Activated CD4-positive, alpha-beta T cell treated with anti-CD3 and anti-CD28 coated beads, Interleukin-2, Interleukin-6, amounts not matched to agents 100 ng/mL and 50 ng/mL, durations not matched to agents 16 hours and 8 hours (primary cell): ENCODE results near the gene ADAMTS20.
"Not testable (repeated sequence)": the region's sequence is repeated elsewhere in the genome, so short reads cannot be mapped to it uniquely, and the experiment has no call there.

Experiments used
- DNase-seq: peaks from one replicate; pipeline ENCODE4 v3.0.0-alpha.2; 2020

The ADAMTS20 gene, protein sequence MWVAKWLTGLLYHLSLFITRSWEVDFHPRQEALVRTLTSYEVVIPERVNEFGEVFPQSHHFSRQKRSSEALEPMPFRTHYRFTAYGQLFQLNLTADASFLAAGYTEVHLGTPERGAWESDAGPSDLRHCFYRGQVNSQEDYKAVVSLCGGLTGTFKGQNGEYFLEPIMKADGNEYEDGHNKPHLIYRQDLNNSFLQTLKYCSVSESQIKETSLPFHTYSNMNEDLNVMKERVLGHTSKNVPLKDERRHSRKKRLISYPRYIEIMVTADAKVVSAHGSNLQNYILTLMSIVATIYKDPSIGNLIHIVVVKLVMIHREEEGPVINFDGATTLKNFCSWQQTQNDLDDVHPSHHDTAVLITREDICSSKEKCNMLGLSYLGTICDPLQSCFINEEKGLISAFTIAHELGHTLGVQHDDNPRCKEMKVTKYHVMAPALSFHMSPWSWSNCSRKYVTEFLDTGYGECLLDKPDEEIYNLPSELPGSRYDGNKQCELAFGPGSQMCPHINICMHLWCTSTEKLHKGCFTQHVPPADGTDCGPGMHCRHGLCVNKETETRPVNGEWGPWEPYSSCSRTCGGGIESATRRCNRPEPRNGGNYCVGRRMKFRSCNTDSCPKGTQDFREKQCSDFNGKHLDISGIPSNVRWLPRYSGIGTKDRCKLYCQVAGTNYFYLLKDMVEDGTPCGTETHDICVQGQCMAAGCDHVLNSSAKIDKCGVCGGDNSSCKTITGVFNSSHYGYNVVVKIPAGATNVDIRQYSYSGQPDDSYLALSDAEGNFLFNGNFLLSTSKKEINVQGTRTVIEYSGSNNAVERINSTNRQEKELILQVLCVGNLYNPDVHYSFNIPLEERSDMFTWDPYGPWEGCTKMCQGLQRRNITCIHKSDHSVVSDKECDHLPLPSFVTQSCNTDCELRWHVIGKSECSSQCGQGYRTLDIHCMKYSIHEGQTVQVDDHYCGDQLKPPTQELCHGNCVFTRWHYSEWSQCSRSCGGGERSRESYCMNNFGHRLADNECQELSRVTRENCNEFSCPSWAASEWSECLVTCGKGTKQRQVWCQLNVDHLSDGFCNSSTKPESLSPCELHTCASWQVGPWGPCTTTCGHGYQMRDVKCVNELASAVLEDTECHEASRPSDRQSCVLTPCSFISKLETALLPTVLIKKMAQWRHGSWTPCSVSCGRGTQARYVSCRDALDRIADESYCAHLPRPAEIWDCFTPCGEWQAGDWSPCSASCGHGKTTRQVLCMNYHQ (N-terminal part only)

DNA sequence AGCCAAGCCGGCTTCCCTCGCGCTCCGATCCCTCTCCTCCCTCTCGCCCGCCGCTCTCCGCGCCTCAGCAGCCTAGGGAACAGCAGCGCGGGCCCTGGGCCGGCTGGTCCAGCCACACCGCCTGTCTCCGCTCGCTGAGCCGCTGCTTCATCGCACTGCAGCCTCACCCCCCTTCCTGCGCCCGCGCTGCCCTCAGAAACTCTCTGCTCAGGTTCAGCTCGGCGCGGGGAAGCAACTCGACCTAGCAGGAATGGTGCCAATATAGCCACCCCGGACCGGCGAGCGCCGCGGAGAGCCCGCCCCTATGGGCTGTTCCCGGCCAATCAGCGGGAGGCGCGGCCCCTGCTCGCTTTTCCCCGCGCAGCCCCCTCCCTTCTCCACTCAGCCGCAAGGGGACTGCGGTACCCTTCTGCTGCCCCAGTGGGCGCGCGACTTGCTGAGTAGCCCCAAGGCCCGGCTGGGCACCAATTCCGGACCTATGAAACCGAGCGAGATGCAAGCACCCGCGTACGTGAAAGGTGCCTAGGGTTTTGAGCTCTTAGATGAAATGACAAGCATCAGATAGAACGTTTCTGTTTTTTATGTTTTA lies at the start of gene ADAMTS20:
ADAMTS20 (minus strand) TSS at position 233 of the 589 bp plus-strand sequence. CDS start 282 bp downstream, outside the sequence.
- DNase-seq: no peak

DNA sequence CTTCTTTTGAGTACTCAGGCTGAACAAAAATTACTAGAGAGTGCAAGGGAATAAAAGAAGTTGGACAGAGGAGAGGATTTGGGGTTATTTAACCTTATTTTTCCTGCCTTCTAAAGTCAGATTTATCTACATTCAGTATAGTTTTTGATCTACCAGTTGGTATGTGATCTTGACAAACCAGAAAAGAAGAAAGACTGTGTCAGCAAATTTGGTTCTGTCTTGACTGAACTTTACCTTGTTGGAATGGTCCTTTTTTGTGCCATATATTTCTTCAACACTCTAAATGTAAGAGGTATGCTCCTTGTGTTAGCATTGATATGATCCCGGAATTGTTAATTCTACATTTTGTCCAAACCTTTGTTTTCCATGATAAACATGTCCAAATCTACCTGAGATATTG lies 47.7 kb upstream of the ADAMTS20 start:
- no peak for DNase-seq

DNA sequence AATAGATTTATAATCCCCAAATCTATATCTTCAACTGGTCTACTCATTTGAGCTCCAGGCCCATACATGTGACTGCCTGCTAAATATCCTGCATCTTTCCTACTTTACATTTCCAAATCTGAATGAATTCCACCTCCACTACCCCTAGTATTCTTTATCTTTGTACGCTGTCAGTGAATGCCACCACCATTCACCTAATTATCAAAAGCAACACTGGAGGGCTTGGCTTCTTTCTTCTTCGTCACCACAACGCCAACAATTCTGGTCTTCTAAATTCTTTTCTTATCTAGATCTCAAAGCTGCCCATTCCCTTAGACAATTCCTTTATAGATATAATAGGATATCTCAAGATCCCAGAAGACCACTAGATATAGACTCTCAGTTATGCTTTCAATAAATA lies 47.1 kb upstream of the ADAMTS20 start:
- DNase-seq: no peak

DNA sequence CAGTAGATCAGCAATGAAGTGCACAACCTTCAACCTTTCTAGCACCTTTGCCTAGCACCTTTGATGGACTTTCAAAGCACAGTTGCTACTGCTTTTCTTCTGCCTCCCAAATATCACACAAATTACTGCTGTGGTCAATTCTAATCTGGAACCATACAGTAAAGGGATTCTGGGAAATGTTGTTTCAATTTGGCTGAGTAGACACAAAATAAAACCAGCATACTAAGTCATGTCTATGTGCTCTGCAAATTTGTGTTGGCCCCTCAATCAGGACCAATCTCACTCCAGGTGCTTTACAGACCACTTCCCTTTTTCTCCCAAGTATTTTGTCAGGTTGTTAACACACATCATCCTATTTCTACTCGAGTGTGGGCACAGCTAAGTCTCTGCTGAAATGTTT lies 38.3 kb upstream of the ADAMTS20 start:
- DNase-seq: no peak

DNA sequence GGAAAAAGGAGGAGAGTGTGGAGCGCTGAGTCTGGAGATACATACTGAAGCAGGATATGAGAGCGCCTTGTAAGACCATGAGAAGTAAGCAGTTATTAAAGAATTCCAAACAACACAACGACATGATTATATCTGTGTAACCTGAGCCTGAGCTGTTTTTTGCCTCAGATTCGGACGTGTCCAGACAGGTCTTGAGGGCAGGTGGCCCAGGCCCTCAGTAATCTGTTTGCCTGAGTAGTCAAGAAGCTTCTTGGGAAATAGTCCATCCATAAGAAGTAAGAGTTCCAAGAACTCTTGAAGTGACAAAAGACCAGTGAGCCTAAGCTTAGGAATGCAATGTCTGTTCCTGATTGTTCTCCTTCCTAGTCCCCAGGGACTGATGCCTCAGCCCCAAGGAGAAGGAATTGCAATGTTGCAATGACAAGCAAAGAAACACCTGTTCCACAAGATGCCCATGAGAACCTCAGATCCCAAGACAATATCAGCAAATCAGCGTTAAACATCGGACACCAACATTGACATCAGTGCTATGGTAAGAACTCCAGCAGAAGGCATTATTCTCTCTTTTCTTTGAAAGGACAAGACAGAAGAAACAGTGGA lies 34.7 kb upstream of the ADAMTS20 start:
- no peak for DNase-seq

DNA sequence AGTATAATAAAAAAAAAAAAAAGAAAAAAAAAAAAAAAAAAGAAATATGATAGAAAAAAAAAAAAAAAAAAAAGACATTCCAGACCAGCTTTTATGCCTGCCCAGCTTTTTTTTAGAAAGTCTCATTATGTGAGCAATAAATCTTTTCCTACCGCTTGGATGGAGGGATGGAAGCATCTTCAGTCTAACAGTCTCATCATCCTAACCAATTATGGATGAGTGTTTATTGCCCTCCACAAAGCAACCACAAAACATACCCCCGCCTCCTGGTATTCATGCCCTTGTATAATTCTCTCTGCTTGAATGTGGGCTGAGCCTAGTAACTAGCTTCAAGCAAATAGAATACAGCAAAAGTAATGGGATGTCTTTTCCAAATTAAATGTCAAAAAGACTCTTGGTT lies 33.7 kb upstream of the ADAMTS20 start:
- DNase-seq: no peak

DNA sequence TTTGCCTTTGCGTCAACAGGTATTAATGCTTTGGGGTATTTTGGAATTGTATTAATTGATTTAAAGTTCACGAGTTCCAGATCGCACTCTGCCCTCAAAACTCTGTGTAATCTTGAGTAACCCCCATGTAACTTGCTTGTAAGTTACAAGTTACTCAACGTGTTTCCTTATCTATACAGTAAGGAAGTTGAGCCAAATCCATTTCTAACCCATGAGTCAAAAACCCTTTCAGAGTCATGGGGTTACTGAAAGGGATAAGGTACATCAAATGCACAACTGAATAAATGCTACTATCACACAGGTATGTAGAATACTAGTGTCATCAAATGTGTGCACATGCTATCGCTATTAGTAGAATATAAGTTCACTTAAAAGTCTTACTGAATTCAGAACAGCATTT lies 28.6 kb upstream of the ADAMTS20 start:
- DNase-seq: no peak

DNA sequence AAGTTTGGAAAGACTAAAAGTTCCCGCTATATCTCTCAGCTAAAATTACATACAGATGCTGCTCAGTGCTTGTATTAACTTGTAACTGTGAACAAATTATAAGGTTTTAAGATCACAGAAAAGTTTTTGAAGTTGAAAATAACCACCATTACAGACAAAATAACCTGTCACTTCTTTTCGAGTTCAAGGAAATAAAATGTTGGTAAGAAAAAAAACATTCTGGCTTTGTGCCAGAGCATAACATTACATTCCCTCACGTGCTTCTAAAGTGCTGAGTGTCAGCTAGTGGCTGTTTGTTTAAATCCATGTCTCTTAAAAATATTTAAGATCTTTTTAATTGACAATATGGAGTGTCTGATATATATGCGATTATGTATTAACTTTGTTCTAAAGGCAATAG lies 27.2 kb upstream of the ADAMTS20 start:
- DNase-seq: no peak

DNA sequence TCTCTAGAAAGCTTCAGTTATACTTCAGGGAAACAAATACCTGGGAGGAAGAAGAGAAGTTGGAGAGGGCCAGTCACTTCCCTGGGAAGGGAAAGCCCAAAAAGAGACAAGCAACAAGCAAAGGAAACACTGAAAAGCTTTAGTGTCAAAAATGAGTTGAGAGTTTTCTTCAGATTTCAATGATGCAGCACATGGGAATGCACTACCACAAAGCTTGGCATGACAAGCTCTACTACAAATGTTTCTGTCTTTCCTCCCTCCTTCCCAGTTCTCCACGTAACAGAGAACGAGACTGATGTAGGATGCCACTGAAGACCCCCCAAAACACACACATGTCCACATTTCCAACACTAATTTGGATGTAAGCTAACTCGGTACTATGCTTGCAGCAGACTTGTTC lies 26.8 kb upstream of the ADAMTS20 start:
- no peak for DNase-seq

DNA sequence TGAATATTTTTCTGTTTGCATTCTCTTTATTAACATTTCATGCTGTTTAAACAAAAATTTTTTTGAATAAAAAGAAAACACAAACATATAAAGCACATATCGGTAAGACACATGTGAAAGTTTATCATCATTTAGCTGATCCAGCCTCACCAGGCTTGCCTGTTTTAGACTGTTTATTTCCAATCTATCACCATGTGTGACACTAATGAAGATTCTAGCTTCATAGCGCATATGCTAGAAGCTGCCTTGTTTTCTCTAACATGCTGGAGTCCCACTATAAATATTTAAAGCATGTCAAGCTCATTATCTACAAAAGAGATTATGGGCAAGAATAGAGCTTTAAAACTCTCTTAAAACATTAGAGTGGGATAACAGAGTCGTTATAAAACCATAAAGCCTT lies 25.4 kb upstream of the ADAMTS20 start:
- DNase-seq: no peak

DNA sequence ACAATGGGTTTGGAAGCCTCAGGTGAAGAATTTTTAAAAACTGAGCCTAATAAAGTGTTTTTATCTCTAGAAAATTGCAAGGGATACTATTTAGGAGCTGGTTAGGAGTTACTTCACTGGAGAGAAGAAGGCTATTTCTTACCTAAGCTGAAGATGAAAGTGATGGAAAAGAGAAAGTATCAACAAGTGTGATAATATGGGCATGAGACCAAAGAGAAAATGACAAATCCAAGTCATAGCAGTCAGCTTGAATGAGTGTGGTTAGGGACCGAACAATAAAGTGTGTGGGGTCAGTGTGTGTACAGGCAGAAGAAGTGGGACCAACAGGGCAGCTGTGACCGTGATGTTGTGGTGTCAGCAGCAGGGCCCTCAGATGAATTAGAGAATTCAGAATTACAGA lies 24.2 kb upstream of the ADAMTS20 start:
- DNase-seq: no peak

DNA sequence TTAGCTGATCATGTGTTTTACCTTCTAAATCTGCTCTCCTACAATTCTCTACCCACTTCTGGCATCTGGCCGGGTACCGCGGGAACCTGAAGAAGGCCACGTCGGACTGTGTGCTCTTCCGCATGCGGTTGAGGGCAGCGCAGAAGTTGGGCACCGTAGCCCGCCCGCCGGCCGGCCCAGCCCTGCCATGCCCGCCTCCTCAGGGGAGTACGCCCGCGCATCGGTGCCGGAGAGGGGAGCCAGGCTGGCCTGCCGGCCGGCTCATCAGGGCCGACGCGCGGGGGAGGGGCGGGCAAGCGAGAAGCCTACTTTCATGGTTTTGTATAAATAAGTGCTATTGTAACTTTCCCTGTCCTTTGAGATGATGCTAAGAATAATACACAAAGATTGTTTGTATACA lies 19.9 kb upstream of the ADAMTS20 start:
- DNase-seq: no peak

DNA sequence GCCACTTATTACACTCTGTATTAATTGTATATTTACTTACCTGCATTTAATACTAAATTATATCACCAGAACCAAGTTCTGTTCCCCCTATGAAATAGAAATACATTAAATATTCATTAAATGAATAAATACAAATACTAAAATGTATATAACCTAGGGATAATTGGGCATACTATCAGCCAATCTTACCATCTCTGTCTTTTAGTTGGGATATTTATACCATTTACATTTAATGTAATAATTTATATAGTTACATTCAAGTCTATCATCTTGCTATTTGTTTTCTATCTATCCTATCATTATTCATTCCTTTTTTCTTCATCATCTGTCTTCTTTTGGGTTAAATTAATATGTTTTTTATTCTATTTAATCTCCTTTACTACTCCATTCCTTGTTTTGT lies 4.1 kb upstream of the ADAMTS20 start:
- DNase-seq: no peak

DNA sequence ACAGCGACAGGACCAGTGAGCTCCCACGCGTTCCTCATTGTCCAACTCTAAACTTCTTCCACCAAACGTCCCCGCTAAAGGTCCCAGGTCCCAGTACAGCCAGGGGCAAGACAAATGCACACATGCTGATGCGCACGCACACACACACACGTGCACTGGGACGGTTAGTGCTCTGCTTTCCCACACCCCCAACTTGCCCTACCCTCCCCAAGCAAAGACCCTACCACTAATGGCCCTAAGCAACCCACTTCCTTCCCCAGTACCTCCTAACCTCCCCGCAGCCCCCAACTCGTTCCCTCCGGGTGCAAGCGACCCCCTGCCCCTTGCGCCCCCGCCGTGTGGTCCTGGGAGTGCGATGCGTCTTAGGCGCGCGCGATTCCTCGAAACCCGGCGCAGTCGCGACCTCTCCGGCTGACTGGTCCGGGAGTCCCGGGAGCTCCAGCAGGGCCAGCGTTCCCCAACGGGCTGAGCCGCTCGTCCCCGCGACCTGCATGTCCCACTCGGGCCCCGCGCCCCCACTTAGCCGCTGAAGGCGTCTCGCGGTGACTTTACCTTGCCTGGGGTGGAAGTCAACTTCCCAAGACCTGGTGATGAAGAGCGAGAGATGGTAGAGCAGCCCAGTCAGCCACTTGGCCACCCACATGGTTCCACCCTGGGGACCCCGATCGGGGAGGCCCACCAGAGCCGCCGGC lies 578 bp downstream of the ADAMTS20 start:
- DNase-seq: no peak

DNA sequence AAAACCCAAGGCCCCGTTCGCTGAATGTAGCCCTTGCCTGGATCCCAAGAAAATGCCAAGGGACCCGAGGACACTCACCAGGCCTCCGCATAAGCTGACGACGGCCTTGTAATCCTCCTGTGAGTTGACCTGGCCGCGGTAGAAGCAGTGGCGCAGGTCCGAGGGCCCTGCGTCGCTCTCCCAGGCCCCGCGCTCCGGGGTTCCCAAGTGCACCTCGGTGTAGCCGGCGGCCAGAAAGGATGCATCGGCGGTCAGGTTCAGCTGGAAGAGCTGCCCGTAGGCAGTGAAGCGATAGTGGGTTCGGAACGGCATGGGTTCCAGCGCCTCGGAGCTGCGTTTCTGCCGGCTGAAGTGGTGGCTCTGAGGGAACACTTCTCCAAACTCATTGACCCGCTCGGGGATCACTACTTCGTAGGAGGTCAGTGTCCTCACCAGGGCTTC lies 1.2 kb downstream of the ADAMTS20 start:
- no peak for DNase-seq

DNA sequence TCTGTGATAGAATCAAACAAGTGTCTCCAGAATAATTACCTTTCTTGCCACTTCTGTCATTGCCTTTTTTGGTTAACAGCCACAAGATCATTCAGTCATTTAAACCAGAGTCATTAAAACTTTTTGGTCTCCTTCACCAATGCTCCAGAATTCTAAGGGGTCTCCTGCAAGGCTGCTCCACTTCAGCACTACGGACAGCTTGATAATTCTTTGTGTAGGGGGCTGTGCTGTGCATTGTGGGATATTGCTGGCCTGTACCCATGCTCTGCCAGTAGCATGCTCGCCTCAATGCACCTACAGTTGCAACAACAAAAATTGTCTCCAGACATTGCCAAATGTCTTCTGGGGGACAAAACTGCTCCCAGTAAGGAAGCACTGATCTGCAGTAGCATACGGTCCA lies 7.3 kb downstream of the ADAMTS20 start:
- no peak for DNase-seq

DNA sequence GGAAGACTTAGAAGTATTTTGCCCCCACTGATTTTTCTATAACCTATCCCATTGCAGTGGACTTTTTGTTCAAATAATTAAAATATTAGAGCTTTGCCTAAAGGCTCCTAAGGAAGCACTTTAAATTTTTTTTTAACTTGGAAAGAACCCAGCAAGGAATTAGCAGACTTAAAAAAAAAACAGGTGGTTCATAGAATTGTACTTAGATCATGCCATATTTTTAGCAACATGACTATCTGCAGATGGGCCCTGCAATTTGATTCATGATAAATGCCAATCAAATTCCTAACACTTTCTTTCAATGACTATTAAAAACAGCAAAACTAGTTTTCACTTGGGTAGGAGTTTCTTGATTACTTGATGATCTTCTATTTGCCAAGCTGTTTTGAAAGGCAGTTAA lies 11.5 kb downstream of the ADAMTS20 start:
- DNase-seq: no peak

DNA sequence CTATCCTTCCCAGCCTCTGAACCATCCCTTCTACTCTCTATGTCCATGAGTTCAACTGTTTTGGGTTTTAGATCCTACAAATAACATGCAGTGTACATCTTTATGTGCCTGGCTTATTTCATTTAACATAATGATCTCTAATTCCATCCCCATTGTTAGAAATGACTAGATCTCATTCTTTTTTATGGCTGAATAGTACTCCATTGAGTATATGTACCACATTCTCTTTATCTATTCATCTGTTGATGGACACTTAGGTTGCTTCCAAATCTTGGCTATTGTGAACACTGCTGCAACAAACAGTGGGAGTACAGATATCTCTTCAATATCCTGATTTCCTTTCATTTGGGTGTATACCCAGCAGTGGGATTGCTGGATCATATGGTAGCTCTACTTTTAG lies 14.3 kb downstream of the ADAMTS20 start:
- not testable (repeated sequence) for DNase-seq

DNA sequence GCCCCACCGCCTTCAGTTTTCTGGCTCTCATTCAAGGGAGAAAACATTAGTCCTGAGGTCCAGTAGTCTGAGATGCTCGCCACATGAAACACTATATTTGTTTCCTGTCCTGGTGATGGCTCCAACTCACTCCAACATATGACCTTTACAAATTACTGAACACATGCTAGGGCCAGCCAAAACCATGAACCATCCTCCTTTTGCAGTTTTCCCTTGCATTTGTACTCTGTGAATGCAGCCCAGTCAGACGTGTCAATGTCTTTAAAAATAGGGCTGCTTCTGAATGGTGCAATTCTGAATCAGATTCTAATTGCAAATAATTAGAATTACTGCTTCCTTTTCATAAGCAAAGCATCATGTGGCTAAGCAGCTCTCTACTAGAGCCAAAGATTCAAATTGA lies 36.0 kb downstream of the ADAMTS20 start:
- DNase-seq: no peak

DNA sequence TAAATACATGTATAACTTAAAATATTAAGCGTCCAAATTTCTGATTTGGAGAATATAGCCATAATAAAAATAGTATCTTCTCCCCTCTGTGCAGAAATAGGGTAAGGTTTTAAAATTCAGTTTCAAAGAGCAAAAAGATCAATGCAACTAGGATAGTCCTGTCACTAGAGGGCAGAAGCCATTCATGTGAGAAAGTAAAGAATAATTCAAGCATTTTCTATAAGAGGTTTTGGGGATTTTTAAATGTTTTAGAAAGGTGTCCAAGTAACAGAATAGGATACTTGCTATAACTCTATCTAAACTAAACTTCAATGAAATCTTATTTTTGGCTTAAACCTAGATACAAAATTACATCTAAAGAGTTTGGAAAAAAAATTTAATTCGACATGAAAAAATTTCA lies 50.3 kb downstream of the ADAMTS20 start:
- DNase-seq: no peak

DNA sequence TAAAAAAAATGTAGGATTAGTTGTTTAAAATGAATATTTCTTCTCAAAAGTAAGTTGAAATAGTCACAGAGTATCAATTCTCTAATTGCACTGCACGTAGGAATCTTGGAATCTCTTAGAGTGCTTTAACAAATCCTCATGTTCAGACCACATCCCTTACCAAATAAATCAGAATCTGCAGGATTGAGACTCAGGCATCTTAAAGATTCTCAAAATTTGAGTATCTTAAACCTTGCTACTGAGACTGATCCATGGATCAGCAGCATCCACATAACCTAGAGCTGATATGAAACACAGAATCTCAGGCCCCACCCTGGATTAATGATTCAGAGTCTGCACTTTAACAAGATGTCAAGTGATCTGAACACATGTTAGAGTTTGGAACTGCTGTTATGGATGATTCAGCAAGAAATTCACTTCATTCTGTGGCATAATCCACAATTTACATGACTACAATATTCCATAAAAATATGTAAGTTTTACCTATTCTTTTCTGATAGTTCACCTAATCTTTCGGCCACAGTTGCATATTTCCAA lies 58.7 kb downstream of the ADAMTS20 start:
- DNase-seq: no peak
